Activated naive CD8-positive, alpha-beta T cell (primary cell): ENCODE data around the gene GRAP2.
"Not testable (repeated sequence)": the region's sequence is repeated elsewhere in the genome, so short reads cannot be mapped to it uniquely, and the experiment has no call there.

ENCODE experiments used
- H3K27ac Mint-ChIP-seq: one replicate; pipeline ENCODE4 v1.8.0; 2021; ENCODE audit warnings: mixed read lengths
- H3K27me3 Mint-ChIP-seq: one replicate; pipeline ENCODE4 v1.8.0; 2021; ENCODE audit warnings: mixed read lengths
- H3K36me3 Mint-ChIP-seq: one replicate; pipeline ENCODE4 v1.8.0; 2021; ENCODE audit warnings: mixed read lengths
- H3K4me1 Mint-ChIP-seq: one replicate; pipeline ENCODE4 v1.8.0; 2021; ENCODE audit warnings: low read depth, mixed read lengths
- H3K4me3 Mint-ChIP-seq: one replicate; pipeline ENCODE4 v1.8.0; 2021; ENCODE audit warnings: mild to moderate bottlenecking, mixed read lengths
- H3K9me3 Mint-ChIP-seq: one replicate; pipeline ENCODE4 v1.8.0; 2021; ENCODE audit warnings: low read depth, mixed read lengths

GRAP2 gene

GRCh38 chr22:39992088-39992826 is 91.4 kb downstream of the GRAP2 start:
- no peak overlapping the region for H3K4me3 Mint-ChIP-seq

GRCh38 chr22:39992894-39993293 is 92.0 kb downstream of the GRAP2 start:
- H3K27me3 Mint-ChIP-seq, H3K9me3 Mint-ChIP-seq, H3K4me3 Mint-ChIP-seq, H3K36me3 Mint-ChIP-seq: not testable (repeated sequence)
- H3K4me1 Mint-ChIP-seq: peaks cover 18% of the 10 kb centered on the region
- peak overlapping the region; percentile 61 for H3K27ac Mint-ChIP-seq

More at GRCh38 chr22:39992088-39992826, 91.4 kb downstream of the GRAP2 start:
- peaks cover 18% of the 10 kb centered on the region for H3K4me1 Mint-ChIP-seq
- peaks cover 3% of the 10 kb centered on the region for H3K27me3 Mint-ChIP-seq
- H3K27ac Mint-ChIP-seq: peak overlapping the region; percentile 61
- no peaks in the 10 kb centered on the region for H3K9me3 Mint-ChIP-seq
- H3K36me3 Mint-ChIP-seq: peaks cover under 1% of the 10 kb centered on the region

- H3K27me3 Mint-ChIP-seq: peaks cover 3% of the 10 kb centered on the region
- no peaks in the 10 kb centered on the region for H3K9me3 Mint-ChIP-seq
- peak overlapping the region; percentile 85 for H3K4me3 Mint-ChIP-seq
- H3K27ac Mint-ChIP-seq: peak overlapping the region; percentile 90
- peaks cover 18% of the 10 kb centered on the region for H3K4me1 Mint-ChIP-seq
- peaks cover 3% of the 10 kb centered on the region for H3K36me3 Mint-ChIP-seq
Observed at GRCh38 chr22:39994041-39994565, 93.2 kb downstream of the GRAP2 start.

- peak within 1 kb of the TSS; percentile 90 for H3K27ac Mint-ChIP-seq
- peak within 1 kb of the TSS; percentile 85 for H3K4me3 Mint-ChIP-seq
- no peaks in the 10 kb centered on the region for H3K9me3 Mint-ChIP-seq
- H3K27me3 Mint-ChIP-seq: peaks cover 3% of the 10 kb centered on the region
- peaks cover 18% of the 10 kb centered on the region for H3K4me1 Mint-ChIP-seq
- H3K36me3 Mint-ChIP-seq: peaks cover 3% of the 10 kb centered on the region
Observed at GRCh38 chr22:39994566-39995392, 93.9 kb downstream of the GRAP2 start, which contains the start of gene FAM83F. Gene FAM83F, plus strand, starts transcription at chr22:39994954. Its CDS starts 89 bp downstream, at chr22:39995043.

- Mint-ChIP-seq H3K36me3 (peaks cover 3% of the 10 kb centered on the region), H3K4me3 (peak overlapping the region; percentile 66), H3K9me3 (no peaks in the 10 kb centered on the region)
Observed at GRCh38 chr22:39995393-39996252, 94.7 kb downstream of the GRAP2 start.

GRCh38 chr22:39996732-39997131 is 95.8 kb downstream of the GRAP2 start:
- Mint-ChIP-seq H3K4me1 (peaks cover 18% of the 10 kb centered on the region), H3K4me3 (peak overlapping the region; percentile 54), H3K27ac (no peak overlapping the region), H3K9me3 (no peaks in the 10 kb centered on the region), H3K36me3 (peaks cover 3% of the 10 kb centered on the region), H3K27me3 (peaks cover 3% of the 10 kb centered on the region)

More at GRCh38 chr22:39995393-39996252, 94.7 kb downstream of the GRAP2 start:
- Mint-ChIP-seq H3K4me1 (peaks cover 18% of the 10 kb centered on the region), H3K27me3 (peaks cover 3% of the 10 kb centered on the region), H3K27ac (peak overlapping the region; percentile 64)

- Mint-ChIP-seq H3K4me3 (no peak overlapping the region), H3K27ac (no peak overlapping the region), H3K36me3 (peaks cover 3% of the 10 kb centered on the region), H3K4me1 (peaks cover 16% of the 10 kb centered on the region), H3K27me3 (peaks cover 3% of the 10 kb centered on the region), H3K9me3 (no peaks in the 10 kb centered on the region)
Observed at GRCh38 chr22:39997421-39997820, 96.5 kb downstream of the GRAP2 start.

GRCh38 chr22:39997939-39998726 is 97.2 kb downstream of the GRAP2 start:
- no peak overlapping the region for H3K27ac Mint-ChIP-seq
- peaks cover 3% of the 10 kb centered on the region for H3K27me3 Mint-ChIP-seq

GRCh38 chr22:39999144-39999757 is 98.4 kb downstream of the GRAP2 start:
- Mint-ChIP-seq H3K36me3 (peaks cover 3% of the 10 kb centered on the region), H3K4me1 (peaks cover 4% of the 10 kb centered on the region), H3K27me3 (peaks cover 2% of the 10 kb centered on the region), H3K27ac (no peak overlapping the region), H3K9me3 (no peaks in the 10 kb centered on the region), H3K4me3 (no peak overlapping the region)

More at GRCh38 chr22:39997939-39998726, 97.2 kb downstream of the GRAP2 start:
- H3K4me1 Mint-ChIP-seq: peaks cover 15% of the 10 kb centered on the region
- H3K4me3 Mint-ChIP-seq: no peak overlapping the region
- peaks cover 3% of the 10 kb centered on the region for H3K36me3 Mint-ChIP-seq
- H3K9me3 Mint-ChIP-seq: no peaks in the 10 kb centered on the region

- Mint-ChIP-seq H3K4me3 (no peak overlapping the region), H3K27me3 (peaks cover 2% of the 10 kb centered on the region), H3K27ac (no peak overlapping the region), H3K9me3 (no peaks in the 10 kb centered on the region), H3K4me1 (peaks cover 3% of the 10 kb centered on the region), H3K36me3 (peaks cover 3% of the 10 kb centered on the region)
Observed at GRCh38 chr22:40000171-40000570, 99.3 kb downstream of the GRAP2 start.

GRCh38 chr22:40001106-40001505 is 100.2 kb downstream of the GRAP2 start:
- Mint-ChIP-seq H3K27me3 (peaks cover 2% of the 10 kb centered on the region), H3K4me3 (no peak overlapping the region), H3K36me3 (peaks cover 3% of the 10 kb centered on the region), H3K27ac (no peak overlapping the region), H3K9me3 (no peaks in the 10 kb centered on the region), H3K4me1 (peaks cover 2% of the 10 kb centered on the region)

- H3K36me3 Mint-ChIP-seq: peaks cover 3% of the 10 kb centered on the region
- H3K4me3 Mint-ChIP-seq: no peak overlapping the region
- H3K27ac Mint-ChIP-seq: no peak overlapping the region
- H3K9me3 Mint-ChIP-seq: no peaks in the 10 kb centered on the region
- H3K4me1 Mint-ChIP-seq: no peaks in the 10 kb centered on the region
- H3K27me3 Mint-ChIP-seq: no peaks in the 10 kb centered on the region
Observed at GRCh38 chr22:40001800-40002577, 101.1 kb downstream of the GRAP2 start.
